ENCODE measurements around the gene RAB26. TPM values are rescaled to one million over a fixed set of nuclear protein-coding genes. Genes with fewer than 3 reads are reported as not detected.

The RAB26 gene
- total and polyA plus RNA-seq, 2 donors (not counting 3 experiments of a cell fraction or from before 2014, with no cell fraction given), result 0.91 to 2.0 TPM

GRCh38 chr16:2151188-2152091 lies 3.0 kb downstream of the RAB26 start:
- H3K36me3 ChIP-seq (ENCODE audit: control insufficient read depth in 2 of 2, extremely low read depth in 1 of 2, insufficient read depth in 2 of 2, low read length in 2 of 2), result peaks cover 2 to 7% of the 10 kb centered on the region in 2 experiments
- TF ChIP-seq GATA2 (IDR thresholded peaks at IDR 0.05; ENCODE audit: insufficient read depth, insufficient read length, low read depth, low read length) (no peak), CTCF (IDR thresholded peaks at IDR 0.05; ENCODE audit: extremely low read depth in 1 of 2, insufficient read depth in 1 of 2, low read depth in 1 of 2, low read length in 2 of 2) (no peak), POLR2A (IDR thresholded peaks at IDR 0.05; ENCODE audit: low read depth, low read length) (peak; percentile 82), FOS (IDR thresholded peaks at IDR 0.05; ENCODE audit: borderline replicate concordance, insufficient read depth, low read length) (no peak), EZH2 (IDR thresholded peaks at IDR 0.05; ENCODE audit: borderline replicate concordance, low read depth, low read length, severe bottlenecking) (no peak), MYC (IDR thresholded peaks at IDR 0.05; ENCODE audit: low read depth, low read length) (no peak), POLR2AphosphoS5 (IDR thresholded peaks at IDR 0.05; ENCODE audit: insufficient read depth, low read depth, low read length) (peak; percentile 90), JUN (IDR thresholded peaks at IDR 0.05; ENCODE audit: borderline replicate concordance, insufficient read depth, insufficient read length, low read depth) (no peak)
- TF ChIP-seq, protein P1, sequence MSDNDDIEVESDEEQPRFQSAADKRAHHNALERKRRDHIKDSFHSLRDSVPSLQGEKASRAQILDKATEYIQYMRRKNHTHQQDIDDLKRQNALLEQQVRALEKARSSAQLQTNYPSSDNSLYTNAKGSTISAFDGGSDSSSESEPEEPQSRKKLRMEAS (IDR thresholded peaks at IDR 0.05; ENCODE audit: insufficient read depth, insufficient read length), result no peak
- H3K27me3 ChIP-seq (ENCODE audit: control insufficient read depth in 2 of 2, insufficient read depth in 2 of 2, low read length in 2 of 2), result no peaks in the 10 kb centered on the region
- no peak overlapping the region for H3K9ac ChIP-seq (replicated peaks; ENCODE audit: extremely low read depth, insufficient read depth, low read length)
- DNase-seq (ENCODE audit: low read depth, low spot score), result no peak
- POLR2A ChIA-PET, result no interaction called here
- H2AFZ ChIP-seq (ENCODE audit: low read depth, low read length), result no peak overlapping the region
- H3K4me1 ChIP-seq (ENCODE audit: control insufficient read depth, extremely low read depth, insufficient read depth, low read length), result peaks cover 28% of the 10 kb centered on the region
- H3K4me3 ChIP-seq (replicated peaks in 1 of 3; ENCODE audit: insufficient read depth in 1 of 3, low read depth in 1 of 3, low read length in 3 of 3), result no peak overlapping the region
- H3K9me1 ChIP-seq (replicated peaks; ENCODE audit: control insufficient read depth, extremely low read depth, insufficient read depth, low read length), result no peaks in the 10 kb centered on the region
- dilution Hi-C loops (cut with MboI; ENCODE audit: extremely low pct_ligation_motif_present, low sequenced_read_pairs) (loop anchor here (25.0 kb wide), 1 partner anchor 114 kb away; the partner anchor contains the start of genes NHERF2, NTHL1 and TSC2), intact Hi-C loops (cut with micrococcal nuclease) (loop anchor here (5.0 kb wide), 1 partner anchor 289 kb away; no protein-coding TSS in a partner anchor)
- CTCF ChIA-PET, result interaction anchor here (0.7 to 1.6 kb wide), 4 partner anchors 11 to 147 kb away, joined by 3 to 11 read pairs (median 4); partner anchors contain the start of gene ECI1
- H3K79me2 ChIP-seq (ENCODE audit: control insufficient read depth, insufficient read depth, low read length), result peaks cover 45% of the 10 kb centered on the region
- no peaks in the 10 kb centered on the region for H3K9me3 ChIP-seq (replicated peaks; ENCODE audit: control insufficient read depth, insufficient read depth, low read length)
- FAIRE-seq, result no peak
- H3K4me2 ChIP-seq (ENCODE audit: insufficient read depth, low read length), result no peak overlapping the region
- H3K27ac ChIP-seq (ENCODE audit: insufficient read depth, low read depth, low read length), result no peak overlapping the region
- BruUV-seq (replicated peaks), result no TSS peak
- no peaks in the 10 kb centered on the region for H4K20me1 ChIP-seq (replicated peaks; ENCODE audit: control insufficient read depth, extremely low read depth, insufficient read depth, low read length)
